NCI-H524 (cell line): ENCODE data around the gene FREM1.

Experiments used
- DNase-seq, 2 experiments: peaks; one replicate each; lab custom pipeline; 2025; lab: John Stamatoyannopoulos, UW

Gene FREM1

GRCh38 chr9:14822666-14823065, 87.6 kb downstream of the FREM1 start:
- DNase-seq = no peak

- no peak for DNase-seq
Observed at GRCh38 chr9:14819183-14819582, 91.0 kb downstream of the FREM1 start.

- no peak for DNase-seq
Observed at GRCh38 chr9:14814249-14814628, 96.0 kb downstream of the FREM1 start.

GRCh38 chr9:14813336-14814248, 96.6 kb downstream of the FREM1 start:
- DNase-seq = no peak

DNA sequence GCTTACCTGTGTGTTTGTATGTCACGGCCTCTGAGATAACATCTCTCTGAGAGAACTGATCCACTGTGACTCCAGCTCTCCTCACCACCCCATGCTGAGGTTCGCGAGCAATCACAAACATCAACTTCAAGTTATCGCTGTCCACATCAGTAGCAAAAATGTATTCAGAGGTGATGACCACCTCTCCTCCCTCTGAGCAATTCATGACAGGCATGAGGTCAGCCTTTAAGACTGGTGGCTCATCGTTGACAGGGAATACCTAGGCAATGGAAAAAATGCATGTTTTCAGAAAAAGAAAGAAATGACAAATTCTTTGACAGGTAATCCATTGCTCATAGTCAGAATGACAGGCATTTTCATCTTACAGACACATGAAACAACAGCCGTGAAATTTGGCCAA, 97.4 kb downstream of the FREM1 start:
- no peak for DNase-seq

- DNase-seq = no peak
Observed at GRCh38 chr9:14811844-14812243, 98.4 kb downstream of the FREM1 start.

DNA sequence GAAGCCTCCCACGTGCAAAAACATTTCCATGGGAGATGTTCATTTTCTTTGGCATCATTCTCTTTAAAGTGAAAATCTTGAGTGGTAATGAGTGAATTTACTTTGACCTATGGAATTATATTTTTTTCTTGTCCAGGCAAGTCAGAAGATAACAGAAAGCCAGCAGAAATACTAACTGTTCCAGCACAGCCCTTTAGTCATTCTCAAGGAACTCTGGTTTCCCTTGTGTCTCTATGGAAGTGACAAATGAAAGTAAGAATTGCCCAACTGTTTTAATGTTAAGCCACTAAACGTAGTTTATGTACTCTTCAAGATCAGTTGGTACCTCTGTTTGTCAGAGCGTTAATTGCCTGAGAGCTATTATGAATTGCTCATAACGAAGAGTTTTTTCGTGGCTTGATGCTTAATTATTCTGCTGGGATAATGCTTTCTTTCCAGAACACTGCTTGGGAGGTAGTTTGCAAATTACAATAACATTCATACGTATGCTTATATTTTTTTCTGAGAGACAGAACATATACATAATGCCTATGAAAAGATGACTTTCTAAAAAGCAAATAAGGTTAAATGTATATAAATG, 103.2 kb downstream of the FREM1 start:
- DNase-seq = no peak

- DNase-seq = no peak
Observed at GRCh38 chr9:14799030-14799429, 111.2 kb downstream of the FREM1 start.

DNA sequence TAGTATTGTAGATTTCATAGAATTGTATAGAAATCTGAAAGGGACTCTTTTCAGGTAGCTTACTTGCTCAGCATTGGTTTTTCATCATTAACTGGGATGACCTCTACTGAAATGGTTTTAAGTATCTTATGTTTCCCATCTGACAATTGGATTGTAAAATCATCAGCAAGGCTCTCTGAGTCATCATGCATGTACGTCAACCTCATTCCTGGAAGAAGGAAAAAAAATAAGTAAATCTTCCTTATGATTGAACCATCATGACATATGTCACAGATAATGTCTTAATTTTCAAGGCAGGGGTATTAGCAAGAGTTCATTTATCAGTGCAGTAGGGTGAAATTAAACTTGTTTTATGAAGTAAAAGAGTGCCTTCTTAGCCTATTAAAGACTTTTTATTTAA, 112.8 kb downstream of the FREM1 start:
- DNase-seq = no peak

DNA sequence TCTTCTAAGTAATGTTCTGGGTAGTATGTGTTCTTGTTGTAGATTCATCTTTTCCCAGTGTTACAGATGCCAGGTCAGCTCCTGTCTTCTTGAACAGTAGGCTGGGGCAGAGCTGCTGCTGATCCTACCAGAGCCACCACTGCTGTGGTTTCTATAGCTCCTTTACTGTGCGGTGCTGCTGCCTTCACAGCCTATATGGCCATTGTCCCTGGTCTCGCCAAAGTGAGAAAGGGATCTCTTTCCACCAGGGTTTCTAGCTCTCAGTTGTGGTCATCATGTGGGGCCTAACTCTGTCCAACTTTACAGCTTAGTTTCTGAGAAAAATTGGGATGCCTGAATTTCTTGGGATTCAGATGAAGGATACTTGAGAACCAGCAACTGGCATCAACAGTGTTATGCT, 116.8 kb downstream of the FREM1 start:
- no peak for DNase-seq

GRCh38 chr9:14790628-14791027, 119.6 kb downstream of the FREM1 start:
- no peak for DNase-seq

DNA sequence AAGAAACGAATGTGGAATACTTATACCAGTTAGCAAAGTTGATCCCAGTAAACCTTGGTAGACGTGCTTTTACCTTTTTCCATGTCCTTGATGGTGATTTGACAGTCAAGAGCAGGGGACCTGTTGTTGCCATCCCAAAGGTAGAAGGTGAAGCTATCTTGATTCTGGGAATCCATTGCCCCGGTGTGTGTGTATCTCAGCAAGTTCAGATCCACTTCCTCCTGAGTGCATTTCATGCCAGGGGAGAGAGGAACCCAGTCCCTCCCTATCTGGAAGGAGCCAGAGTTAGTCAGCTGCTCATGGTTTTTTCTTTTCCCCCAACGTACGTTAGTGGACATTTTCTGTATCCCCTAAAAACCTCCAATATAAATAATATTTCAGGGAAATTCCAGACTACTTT, 121.4 kb downstream of the FREM1 start:
- DNase-seq = no peak

- DNase-seq = no peak
Observed at GRCh38 chr9:14783358-14783757, 126.9 kb downstream of the FREM1 start.

GRCh38 chr9:14782286-14783051, 127.8 kb downstream of the FREM1 start:
- DNase-seq = peak in 1 of 2 experiments; percentile 16

GRCh38 chr9:14780693-14781092, 129.5 kb downstream of the FREM1 start:
- no peak for DNase-seq

DNA sequence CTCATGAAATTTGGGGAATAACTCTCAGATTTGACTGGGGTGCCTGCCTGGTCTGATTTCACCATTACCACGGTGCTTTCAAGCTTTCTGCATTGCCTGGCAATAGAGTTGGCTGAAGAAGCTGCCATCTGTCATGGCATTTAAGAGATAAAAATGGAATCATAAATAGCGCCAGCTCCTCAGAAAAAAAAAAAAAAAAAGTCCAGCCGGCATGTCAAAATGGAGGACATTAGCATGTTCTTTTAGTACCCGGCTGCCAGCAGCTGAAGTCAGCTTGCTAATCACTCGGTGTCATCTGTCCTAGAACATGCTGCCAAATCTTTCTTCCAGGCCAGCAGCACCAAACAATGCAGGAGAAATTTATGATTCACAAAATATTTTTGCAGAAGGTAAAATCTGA, 130.0 kb downstream of the FREM1 start:
- peak in 1 of 2 experiments; percentile 81 for DNase-seq

DNA sequence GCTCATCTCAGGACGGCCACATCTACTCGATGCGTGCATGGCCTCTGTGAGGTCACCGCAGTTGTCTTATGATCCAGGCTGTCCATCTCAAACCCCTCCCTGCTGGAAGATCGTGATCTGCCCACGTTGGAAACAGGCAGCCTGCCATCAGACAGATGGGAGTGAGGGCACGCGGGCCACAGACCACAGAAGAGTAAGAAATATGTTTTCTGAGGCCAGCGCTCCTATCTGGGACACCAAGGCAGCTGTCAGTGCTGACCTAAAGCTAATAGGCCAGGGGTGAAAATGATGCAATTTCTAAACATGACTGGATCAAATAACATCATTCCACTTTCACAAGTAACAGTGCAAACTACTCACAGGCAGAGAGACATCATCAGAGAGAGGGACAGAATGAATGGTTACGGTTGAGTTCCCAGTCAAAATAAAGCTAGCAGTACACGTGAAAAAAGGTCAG, 130.6 kb downstream of the FREM1 start:
- DNase-seq = peak; percentile 33 to 66

- DNase-seq = no peak
Observed at GRCh38 chr9:14778565-14778964, 131.7 kb downstream of the FREM1 start.

GRCh38 chr9:14775917-14776316, 134.3 kb downstream of the FREM1 start:
- DNase-seq = no peak

DNA sequence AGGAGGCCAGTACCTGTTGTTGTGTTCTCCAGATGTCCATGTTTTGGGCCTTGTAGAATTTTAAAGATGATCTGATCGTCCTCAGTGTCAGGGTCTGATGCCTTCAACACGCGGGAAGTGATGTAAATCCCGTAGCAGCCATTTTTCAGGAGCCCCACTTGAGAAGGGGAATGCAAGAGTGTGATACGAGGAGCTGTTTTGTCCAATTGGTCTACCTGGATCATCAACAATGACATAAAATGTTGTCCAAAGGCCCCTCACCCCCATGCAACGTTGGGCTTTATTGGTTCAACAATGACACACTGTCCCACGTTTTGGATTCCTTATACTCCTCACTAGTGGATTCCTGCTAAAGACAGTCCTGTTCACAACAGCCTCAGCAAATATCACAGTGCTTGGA, 139.6 kb downstream of the FREM1 start:
- peak; percentile 35 to 67 for DNase-seq

DNA sequence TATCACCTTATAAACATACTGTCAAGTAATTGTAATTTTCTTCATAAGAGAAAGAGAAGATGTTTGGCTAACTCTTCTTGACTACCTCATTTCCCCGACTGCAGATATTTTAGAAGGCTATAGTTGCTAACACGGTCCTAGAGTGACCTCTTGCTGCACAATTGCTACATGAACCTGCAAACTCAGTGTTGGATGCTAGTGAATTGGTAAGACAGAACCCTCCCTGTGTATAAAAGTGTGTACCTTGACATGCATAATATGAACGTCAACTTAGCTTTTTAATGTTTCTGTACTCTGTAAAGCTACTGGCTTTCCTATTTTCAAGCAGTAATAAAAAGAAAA, 141.0 kb downstream of the FREM1 start:
- DNase-seq = peak in 1 of 2 experiments; percentile 59

- peak; percentile 21 to 65 for DNase-seq
Observed at GRCh38 chr9:14768405-14769229, 141.6 kb downstream of the FREM1 start.
